GM23338 (cell line): ENCODE data around the gene ELP2. TPM values are rescaled to one million over a fixed set of nuclear protein-coding genes. Genes with fewer than 3 reads are reported as not detected.

Experiments
- ATAC-seq: fragments of 200-7000 bp; cut with Tn5 transposase; 3 replicates; pipeline ENCODE4 v1.9.1; 2020
- DNase-seq: peaks from one replicate; pipeline ENCODE4 v3.0.0-alpha.2; 2015; ENCODE audit warnings: low spot score
- H2AFZ ChIP-seq: fragments of 200-600 bp; sonication (generic); 2 replicates; pipeline ENCODE4 v1.8.0; 2016; ENCODE audit warnings: antibody characterized with exemption, mild to moderate bottlenecking, moderate library complexity
- H3F3A ChIP-seq: fragments of 200-600 bp; sonication (generic); replicated peaks from 2 replicates; pipeline ENCODE4 v1.8.0; 2017; ENCODE audit warnings: antibody characterized with exemption, mixed run types, low read depth
- H3K27ac ChIP-seq: fragments of 200-600 bp; sonication (generic); 2 replicates; pipeline ENCODE4 v1.6.1; 2016; ENCODE audit warnings: low read depth
- H3K27me3 ChIP-seq: fragments of 200-600 bp; sonication (generic); 2 replicates; pipeline ENCODE4 v1.8.0; 2016; ENCODE audit warnings: mild to moderate bottlenecking, mixed run types, moderate library complexity; ENCODE audit not compliant: insufficient read depth
- H3K36me3 ChIP-seq: fragments of 200-600 bp; sonication (generic); 2 replicates; pipeline ENCODE4 v1.8.0; 2016; ENCODE audit warnings: mild to moderate bottlenecking; ENCODE audit not compliant: insufficient read depth
- H3K4me1 ChIP-seq: fragments of 200-600 bp; sonication (generic); 2 replicates; pipeline ENCODE4 v1.8.0; 2016; ENCODE audit warnings: mild to moderate bottlenecking, moderate library complexity; ENCODE audit not compliant: insufficient read depth
- H3K4me2 ChIP-seq: fragments of 200-600 bp; sonication (generic); 2 replicates; pipeline ENCODE4 v1.7.1; 2017; ENCODE audit warnings: mixed run types
- H3K4me3 ChIP-seq: fragments of 200-600 bp; sonication (generic); 2 replicates; pipeline ENCODE4 v1.6.1; 2016; ENCODE audit warnings: mixed run types
- H3K79me2 ChIP-seq: fragments of 200-600 bp; sonication (generic); replicated peaks from 2 replicates; pipeline ENCODE4 v1.8.0; 2017; ENCODE audit warnings: mild to moderate bottlenecking; ENCODE audit not compliant: insufficient read depth
- H3K9me2 ChIP-seq: fragments of 200-600 bp; sonication (generic); 2 replicates; pipeline ENCODE4 v1.8.0; 2017; ENCODE audit not compliant: insufficient read depth
- H4K20me1 ChIP-seq: fragments of 200-600 bp; sonication (generic); replicated peaks from 2 replicates; pipeline ENCODE4 v1.8.0; 2017; ENCODE audit warnings: mild to moderate bottlenecking; ENCODE audit not compliant: insufficient read depth
- H3K27ac Mint-ChIP-seq: 2 replicates; pipeline ENCODE4 v1.8.0; 2020; ENCODE audit warnings: inconsistent platforms, mild to moderate bottlenecking, moderate library complexity, mixed read lengths
- H3K27me3 Mint-ChIP-seq: 3 replicates; pipeline ENCODE4 v1.8.0; 2022; ENCODE audit warnings: low read depth, mild to moderate bottlenecking, moderate library complexity, mixed read lengths, inconsistent platforms; ENCODE audit not compliant: insufficient read depth, poor library complexity
- H3K36me3 Mint-ChIP-seq: 3 replicates; pipeline ENCODE4 v1.8.0; 2021; ENCODE audit warnings: low read depth, mild to moderate bottlenecking, inconsistent platforms, moderate library complexity, mixed read lengths
- H3K4me1 Mint-ChIP-seq: 3 replicates; pipeline ENCODE4 v1.8.0; 2020; ENCODE audit warnings: mild to moderate bottlenecking, inconsistent platforms, mixed read lengths
- H3K4me3 Mint-ChIP-seq: 3 replicates; pipeline ENCODE4 v1.8.0; 2021; ENCODE audit warnings: moderate library complexity, mild to moderate bottlenecking, inconsistent platforms, mixed read lengths
- H3K9me3 Mint-ChIP-seq: 3 replicates; pipeline ENCODE4 v1.8.0; 2020; ENCODE audit warnings: moderate library complexity, mild to moderate bottlenecking, inconsistent platforms, mixed read lengths
- POLR2AphosphoS5 ChIP-seq: IDR thresholded peaks from 2 replicates; pipeline ENCODE4 v1.6.1; 2016; ENCODE audit warnings: antibody characterized with exemption, low read depth
- polyA plus RNA-seq: library from polyadenylated mRNA; unstranded; fragments of >200 nt; fragmentation: Nextera tagmentation; extraction: Ambion mirVana; gene quantifications from 2 replicates; pipeline ENCODE4 v1.2.1, GENCODE V29; 2016
- total RNA-seq: library from RNA; depleted of rRNA; stranded (reverse); fragments of >200 nt; shearing (Covaris generic); gene quantifications from 2 replicates; pipeline ENCODE4 v1.2.3, GENCODE V29; 2014
- TF ChIP-seq, protein P1 (sequence below): fragments of 250-450 bp; sonication (Bioruptor Pico); IDR thresholded peaks from 2 replicates; pipeline ENCODE4 v1.5.0; 2020; ENCODE audit warnings: mild to moderate bottlenecking, moderate library complexity

ELP2 gene
- total and polyA plus RNA-seq, 2 experiments from 2014 or later = 119 to 135 TPM

- TF ChIP-seq, protein P1, sequence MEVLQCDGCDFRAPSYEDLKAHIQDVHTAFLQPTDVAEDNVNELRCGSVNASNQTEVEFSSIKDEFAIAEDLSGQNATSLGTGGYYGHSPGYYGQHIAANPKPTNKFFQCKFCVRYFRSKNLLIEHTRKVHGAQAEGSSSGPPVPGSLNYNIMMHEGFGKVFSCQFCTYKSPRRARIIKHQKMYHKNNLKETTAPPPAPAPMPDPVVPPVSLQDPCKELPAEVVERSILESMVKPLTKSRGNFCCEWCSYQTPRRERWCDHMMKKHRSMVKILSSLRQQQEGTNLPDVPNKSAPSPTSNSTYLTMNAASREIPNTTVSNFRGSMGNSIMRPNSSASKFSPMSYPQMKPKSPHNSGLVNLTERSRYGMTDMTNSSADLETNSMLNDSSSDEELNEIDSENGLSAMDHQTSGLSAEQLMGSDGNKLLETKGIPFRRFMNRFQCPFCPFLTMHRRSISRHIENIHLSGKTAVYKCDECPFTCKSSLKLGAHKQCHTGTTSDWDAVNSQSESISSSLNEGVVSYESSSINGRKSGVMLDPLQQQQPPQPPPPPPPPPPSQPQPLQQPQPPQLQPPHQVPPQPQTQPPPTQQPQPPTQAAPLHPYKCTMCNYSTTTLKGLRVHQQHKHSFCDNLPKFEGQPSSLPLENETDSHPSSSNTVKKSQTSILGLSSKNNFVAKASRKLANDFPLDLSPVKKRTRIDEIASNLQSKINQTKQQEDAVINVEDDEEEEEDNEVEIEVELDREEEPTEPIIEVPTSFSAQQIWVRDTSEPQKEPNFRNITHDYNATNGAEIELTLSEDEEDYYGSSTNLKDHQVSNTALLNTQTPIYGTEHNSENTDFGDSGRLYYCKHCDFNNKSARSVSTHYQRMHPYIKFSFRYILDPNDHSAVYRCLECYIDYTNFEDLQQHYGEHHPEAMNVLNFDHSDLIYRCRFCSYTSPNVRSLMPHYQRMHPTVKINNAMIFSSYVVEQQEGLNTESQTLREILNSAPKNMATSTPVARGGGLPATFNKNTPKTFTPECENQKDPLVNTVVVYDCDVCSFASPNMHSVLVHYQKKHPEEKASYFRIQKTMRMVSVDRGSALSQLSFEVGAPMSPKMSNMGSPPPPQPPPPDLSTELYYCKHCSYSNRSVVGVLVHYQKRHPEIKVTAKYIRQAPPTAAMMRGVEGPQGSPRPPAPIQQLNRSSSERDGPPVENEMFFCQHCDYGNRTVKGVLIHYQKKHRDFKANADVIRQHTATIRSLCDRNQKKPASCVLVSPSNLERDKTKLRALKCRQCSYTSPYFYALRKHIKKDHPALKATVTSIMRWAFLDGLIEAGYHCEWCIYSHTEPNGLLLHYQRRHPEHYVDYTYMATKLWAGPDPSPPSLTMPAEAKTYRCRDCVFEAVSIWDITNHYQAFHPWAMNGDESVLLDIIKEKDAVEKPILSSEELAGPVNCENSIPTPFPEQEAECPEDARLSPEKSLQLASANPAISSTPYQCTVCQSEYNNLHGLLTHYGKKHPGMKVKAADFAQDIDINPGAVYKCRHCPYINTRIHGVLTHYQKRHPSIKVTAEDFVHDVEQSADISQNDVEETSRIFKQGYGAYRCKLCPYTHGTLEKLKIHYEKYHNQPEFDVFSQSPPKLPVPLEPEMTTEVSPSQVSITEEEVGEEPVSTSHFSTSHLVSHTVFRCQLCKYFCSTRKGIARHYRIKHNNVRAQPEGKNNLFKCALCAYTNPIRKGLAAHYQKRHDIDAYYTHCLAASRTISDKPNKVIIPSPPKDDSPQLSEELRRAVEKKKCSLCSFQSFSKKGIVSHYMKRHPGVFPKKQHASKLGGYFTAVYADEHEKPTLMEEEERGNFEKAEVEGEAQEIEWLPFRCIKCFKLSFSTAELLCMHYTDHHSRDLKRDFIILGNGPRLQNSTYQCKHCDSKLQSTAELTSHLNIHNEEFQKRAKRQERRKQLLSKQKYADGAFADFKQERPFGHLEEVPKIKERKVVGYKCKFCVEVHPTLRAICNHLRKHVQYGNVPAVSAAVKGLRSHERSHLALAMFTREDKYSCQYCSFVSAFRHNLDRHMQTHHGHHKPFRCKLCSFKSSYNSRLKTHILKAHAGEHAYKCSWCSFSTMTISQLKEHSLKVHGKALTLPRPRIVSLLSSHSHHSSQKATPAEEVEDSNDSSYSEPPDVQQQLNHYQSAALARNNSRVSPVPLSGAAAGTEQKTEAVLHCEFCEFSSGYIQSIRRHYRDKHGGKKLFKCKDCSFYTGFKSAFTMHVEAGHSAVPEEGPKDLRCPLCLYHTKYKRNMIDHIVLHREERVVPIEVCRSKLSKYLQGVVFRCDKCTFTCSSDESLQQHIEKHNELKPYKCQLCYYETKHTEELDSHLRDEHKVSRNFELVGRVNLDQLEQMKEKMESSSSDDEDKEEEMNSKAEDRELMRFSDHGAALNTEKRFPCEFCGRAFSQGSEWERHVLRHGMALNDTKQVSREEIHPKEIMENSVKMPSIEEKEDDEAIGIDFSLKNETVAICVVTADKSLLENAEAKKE (CRISPR knock-in tag) = no peak
These were observed 65.9 kb downstream of the ELP2 start (continued) for GRCh38 chr18:36195427-36196122.

DNA sequence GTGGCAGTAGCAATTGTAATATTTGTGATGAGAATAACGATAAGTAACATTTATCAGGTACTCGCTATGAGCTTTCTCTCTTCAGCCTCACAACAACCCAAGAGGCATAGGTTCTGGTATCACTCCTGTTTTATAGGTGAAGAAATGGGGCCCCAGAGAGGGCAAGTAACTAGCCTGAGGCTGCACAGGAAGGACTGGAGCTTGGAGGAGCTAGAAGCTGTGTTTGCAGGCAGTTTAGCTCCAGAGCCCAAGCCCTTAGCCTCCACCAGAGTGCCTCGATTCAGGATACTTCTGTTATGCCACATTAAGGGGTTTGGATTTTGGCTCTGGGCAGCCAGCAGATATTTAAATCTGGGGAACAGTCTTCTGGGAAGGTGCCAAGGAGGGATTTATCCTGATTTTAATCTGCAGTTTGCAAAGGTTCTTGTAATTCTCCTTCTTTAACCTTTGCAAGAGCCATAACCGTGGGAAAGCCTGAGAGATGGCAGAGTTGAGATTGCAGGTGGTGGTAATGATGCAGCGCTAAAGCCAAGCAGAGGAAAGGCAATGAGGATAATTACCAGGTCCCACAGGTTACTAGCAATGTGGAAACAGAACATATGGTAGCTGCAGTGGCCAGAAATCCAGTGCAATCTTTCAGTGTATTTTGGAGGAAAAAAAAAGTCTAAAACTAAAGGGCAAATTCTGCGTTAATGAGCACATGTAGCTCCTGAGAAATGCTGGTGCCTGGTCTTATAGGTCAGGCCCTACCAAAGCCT lies 66.7 kb downstream of the ELP2 start:
- ATAC-seq = no peak
- Histone ChIP-seq H2AFZ (no peak overlapping the region), H3K27me3 (no peaks in the 10 kb centered on the region), H3F3A (peaks cover 3% of the 10 kb centered on the region; the same call in 1 of the 2 replicates), H3K9me2 (no peaks in the 10 kb centered on the region), H4K20me1 (0 out of 2 replicates have a peak, but pooled peaks cover 5% of the 10 kb centered on the region), H3K4me2 (no peak overlapping the region), H3K36me3 (no peaks in the 10 kb centered on the region), H3K79me2 (no peaks in the 10 kb centered on the region), H3K27ac (no peak overlapping the region), H3K4me3 (no peak overlapping the region), H3K4me1 (no peaks in the 10 kb centered on the region)
- DNase-seq = no peak
- H3K4me3 Mint-ChIP-seq = no peak overlapping the region
- H3K4me1 Mint-ChIP-seq = no peaks in the 10 kb centered on the region; the same call in 2 of the 3 replicates
- peaks cover 10% of the 10 kb centered on the region for H3K27me3 Mint-ChIP-seq
- no peak for TF ChIP-seq POLR2AphosphoS5
- H3K9me3 Mint-ChIP-seq = no peaks in the 10 kb centered on the region
- H3K27ac Mint-ChIP-seq = no peak overlapping the region
- peaks cover 16% of the 10 kb centered on the region; the same call in 2 of the 3 replicates for H3K36me3 Mint-ChIP-seq
